GM19023 (cell line): ENCODE results near the gene PLD2.

ENCODE experiments used
- ATAC-seq: cut with Tn5 transposase; IDR thresholded peaks from one replicate; pipeline ENCODE4 v1.9.1; 2021; ENCODE audit warnings: mild to moderate bottlenecking, moderate library complexity; ENCODE audit not compliant: unreplicated experiment

PLD2 gene

DNA sequence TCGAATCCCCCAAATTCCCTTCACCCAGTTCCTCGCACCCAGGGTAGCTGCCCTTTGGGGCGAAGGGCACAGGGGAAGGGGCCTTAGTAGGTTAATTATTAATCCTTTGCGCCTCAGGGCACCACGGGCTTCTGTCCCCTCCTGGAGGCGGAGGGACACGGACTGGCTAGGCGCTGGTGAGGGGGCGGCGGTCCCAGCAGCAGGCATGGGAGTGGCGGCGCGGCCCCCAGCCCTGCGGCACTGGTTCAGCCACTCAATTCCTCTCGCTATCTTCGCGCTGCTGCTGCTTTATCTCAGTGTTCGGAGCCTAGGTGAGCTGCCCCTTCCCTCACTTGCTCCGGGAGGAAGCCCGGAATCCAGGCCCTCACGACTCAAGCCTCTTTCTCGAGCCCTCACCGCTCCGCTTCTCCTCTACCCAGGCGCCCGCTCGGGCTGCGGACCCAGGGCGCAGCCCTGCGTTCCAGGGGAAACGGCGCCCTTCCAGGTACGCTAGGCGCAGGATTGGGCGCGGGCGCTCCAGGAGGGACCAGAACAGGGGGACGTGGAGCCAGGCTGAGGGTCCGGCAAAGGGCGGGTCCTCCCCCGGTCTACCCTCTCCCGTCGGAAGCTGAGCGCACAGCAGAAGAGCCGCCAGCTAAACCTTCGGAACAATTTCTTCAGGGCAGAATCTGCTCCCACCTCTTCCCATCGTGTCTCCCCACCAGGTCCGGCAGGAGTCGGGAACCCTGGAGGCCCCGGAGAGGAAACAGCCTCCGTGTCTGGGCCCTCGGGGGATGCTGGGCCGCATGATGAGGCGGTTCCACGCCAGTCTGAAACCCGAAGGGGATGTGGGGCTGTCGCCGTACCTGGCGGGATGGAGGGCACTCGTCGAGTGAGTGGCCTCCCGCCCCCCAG, 17.9 kb upstream of the PLD2 start, which contains the start of gene GLTPD2:
GLTPD2 (plus strand) TSS at position 158 of the 894 bp plus-strand sequence; CDS start at position 206, 48 bp downstream.
- ATAC-seq: peak; percentile 23

DNA sequence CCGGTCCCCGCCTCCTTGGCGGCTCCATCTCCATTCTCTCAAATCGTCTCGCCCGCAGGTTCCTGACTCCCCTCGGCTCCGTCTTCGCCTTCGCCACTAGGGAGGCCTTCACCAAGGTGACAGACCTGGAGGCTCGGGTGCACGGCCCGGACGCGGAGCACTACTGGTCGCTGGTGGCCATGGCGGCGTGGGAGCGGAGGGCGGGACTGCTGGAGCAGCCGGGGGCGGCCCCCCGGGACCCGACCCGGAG, 17.3 kb upstream of the PLD2 start:
- ATAC-seq: no peak

DNA sequence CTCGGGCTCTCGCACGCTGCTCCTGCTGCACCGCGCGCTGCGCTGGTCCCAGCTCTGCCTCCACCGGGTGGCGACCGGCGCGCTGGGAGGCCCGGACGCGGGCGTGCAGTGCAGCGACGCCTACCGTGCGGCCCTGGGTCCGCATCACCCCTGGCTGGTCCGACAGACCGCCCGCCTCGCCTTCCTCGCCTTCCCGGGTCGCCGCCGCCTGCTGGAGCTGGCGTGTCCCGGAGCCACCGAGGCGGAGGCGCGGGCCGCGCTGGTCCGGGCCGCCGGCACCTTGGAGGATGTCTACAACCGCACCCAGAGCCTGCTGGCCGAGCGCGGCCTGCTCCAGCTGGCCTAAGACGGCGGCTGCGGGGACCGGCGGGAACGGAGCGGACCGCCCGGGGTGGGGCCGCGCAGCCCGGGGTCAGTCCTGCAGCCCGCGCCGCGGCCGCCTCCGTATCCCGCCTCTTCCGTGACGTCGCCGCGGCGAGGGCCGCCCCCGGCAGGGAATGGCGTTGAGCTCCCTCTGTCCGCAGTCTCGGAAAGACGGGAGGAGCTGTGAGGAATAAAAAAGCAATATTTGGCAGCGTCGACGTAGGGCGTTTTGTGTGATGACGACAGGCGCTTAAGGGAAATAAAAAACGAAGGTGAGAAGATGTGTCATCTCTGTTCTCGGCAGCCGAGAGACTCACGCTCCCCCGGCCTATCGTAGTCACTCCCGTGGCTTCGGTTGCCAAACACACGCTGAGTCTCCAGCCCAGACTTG, 16.8 kb upstream of the PLD2 start:
- peak; percentile 83 for ATAC-seq

DNA sequence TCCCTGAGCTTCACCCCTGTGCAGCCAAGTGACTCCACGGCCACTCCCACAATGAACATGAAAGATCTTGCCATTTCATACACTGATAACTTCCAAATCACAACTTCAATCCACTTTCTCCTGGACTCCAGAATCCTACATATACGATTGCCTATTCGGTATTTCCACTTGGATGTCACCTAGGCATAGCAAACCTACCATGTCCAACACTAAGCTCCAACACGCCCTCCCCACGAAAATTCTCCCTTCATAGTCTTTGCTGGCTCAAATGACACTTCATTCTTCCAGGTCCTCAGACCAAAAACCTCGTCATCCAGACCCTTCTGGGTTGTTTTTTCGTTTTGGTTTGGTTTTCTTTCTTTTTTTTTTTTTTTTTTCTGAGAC, 16.3 kb upstream of the PLD2 start:
- ATAC-seq: no peak

DNA sequence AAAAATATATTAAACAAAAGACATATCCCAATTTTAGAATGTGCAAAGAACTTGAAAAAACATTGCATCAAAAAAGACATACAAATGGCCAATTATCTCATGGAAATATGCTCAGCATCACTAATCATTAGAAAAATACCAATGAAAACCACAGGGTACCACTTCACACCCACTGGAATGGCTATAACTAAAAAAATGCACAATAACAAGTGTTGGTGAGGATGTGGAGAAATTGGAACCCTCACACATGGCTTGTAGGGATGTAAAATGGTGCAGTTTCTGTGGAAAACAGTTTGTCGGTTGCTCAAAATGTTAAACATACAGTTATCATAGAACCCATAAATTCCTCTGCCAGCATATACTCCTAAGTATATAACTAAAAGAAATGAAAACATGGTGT, 11.8 kb upstream of the PLD2 start:
- ATAC-seq: no peak

DNA sequence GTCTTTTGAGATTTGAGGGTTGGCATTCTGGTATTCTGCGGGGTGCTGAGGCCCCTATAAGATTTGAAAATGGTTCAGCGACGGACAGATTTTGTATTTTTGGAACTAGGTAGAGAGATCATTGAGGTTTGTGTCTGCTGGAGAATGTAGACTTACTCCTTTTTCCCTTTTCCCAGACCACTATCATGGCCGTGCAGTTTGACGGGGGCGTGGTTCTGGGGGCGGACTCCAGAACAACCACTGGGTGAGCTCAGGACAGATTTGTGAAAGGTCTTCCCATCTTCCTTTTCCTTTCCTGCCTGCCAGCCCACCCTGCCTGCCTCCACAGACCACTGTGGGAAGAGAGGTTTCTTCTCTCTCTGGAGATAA, 10.4 kb upstream of the PLD2 start:
- ATAC-seq: no peak

DNA sequence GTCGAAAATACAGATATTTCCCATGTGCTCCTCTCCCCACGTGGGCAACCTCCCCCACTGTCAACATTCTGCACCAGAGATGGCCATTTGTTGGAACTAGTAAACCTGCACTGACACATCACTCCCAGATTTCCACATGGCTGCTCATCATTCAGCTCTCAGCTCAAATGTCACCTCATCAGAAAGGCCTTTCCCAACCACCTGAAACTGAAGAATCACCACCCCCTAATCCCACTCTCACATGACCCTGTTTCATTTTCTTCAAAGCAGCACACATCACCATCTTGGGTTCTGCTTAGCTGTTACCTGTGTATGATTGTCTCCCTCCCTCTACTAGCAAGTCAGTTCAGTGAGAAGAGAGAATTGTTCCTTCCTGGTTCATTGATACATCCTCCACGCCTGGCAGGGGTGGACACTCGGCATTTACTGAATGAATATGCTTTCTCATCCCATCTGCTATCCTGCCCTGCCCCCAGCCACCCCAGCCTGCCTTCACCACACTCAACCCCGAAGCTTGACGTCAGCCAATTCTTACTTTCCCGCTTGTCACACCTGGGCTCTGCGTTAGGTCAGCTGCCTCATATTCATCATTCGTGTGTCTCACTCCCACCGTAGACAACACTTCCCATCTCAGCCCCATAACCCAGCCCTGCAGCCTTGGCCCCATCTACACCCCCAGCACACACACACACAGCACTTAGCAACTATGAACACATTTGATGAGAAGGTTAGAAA, 6.3 kb upstream of the PLD2 start:
- no peak for ATAC-seq

DNA sequence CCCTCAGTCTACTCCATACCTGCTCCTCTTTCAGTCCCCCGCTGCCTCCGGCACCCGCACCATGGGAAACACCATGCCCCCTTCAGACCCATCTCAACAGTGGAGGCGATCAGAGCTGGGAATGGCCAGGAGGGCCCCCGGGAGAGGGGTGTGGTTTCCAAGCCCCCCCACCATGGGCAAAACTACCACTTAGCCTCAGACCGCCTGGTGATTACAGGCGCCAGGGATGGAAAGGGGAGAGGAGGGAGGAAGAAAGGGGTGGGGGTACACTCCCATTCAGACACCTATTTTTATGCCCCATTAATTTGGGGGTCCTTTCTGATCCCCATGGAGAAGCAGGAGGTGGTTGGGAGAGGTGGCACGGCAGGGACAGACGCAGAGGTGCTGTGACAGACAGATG, 4.7 kb upstream of the PLD2 start, which contains the start of gene C17orf114:
C17orf114 (minus strand) TSS at position 101 of the 400 bp plus-strand sequence.
- no peak for ATAC-seq

DNA sequence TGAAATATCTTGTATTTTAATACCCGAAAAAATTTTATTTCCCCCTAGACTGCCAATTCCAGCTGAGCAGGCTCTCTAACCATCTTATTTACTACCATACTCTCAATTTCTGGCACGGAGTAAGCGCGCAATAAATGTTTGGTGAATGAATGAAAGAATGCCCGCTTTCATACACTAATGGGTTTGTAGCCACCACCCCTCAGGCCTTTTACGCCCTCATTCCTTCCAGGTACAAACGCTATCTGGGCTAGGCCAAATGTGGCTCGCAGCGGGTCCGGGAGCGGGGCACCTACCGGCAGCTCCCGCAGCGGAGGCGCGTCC, 536 bp upstream of the PLD2 start:
- no peak for ATAC-seq

DNA sequence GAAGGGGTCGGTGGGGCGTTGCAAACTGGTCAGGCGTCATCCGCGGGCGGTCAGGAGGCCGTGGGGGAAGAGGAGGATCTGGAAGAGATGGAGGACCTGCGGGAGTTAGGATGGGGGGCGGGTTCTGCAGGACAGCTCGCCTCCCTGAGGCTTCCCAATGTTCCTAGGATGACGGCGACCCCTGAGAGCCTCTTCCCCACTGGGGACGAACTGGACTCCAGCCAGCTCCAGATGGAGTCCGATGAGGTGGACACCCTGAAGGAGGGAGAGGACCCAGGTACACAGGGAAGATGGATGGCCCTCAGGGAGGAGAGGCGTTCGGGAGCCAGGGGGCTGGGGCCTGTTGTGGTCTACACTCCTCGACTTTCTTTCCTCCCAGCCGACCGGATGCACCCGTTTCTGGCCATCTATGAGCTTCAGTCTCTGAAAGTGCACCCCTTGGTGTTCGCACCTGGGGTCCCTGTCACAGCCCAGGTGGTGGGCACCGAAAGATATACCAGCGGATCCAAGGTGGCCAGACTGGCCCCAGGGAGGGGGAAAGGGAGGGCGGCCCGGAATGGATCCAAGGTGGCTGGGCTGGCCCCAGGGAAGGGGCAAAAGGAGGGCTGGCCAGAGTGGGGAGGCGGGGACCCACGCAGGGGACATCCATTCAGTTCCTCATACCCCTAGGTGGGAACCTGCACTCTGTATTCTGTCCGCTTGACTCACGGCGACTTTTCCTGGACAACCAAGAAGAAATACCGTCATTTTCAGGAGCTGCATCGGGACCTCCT, 839 bp downstream of the PLD2 start:
- ATAC-seq: no peak

DNA sequence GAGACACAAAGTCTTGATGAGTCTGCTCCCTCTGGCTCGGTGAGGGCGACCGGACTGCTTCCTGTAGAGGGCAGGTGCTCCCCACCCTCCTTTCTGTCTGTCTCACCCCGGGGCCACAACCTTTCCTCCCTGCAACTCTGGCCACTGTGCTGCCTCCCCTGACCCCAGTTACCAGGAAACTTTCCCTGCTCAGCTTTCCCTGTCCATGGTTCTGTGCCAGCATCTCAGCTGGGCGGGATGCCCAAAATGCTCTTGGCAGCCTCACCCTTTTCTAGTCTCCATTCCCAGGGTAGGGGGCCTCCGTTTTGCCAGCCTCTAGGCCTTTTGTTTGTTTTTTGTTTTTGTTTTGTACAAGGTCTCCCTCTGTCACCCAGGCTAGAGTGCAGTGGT, 1.4 kb downstream of the PLD2 start:
- ATAC-seq: no peak

DNA sequence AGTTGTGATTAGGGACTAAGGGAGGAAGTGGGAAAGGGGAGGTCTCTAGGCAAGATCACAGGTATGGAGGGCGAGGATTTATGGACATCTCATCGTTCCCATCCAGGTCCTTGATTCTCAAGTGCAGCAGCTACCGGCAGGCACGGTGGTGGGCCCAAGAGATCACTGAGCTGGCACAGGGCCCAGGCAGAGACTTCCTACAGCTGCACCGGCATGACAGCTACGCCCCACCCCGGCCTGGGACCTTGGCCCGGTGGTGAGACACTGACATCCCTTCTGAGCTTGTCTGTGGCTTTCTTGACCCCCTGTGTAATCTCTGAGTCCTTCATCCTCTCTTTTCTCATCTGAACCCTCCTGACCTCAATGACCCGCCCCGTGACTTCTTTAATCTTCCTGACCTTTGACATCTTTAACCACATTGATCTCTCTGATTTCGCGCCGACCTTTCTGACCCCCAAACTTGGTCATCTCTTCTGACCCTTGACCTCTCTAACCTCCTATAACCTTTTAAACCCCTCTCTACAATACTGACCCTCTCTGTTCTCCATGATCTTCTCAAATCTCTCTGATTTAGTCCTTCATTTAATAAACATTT, 3.8 kb downstream of the PLD2 start:
- no peak for ATAC-seq

DNA sequence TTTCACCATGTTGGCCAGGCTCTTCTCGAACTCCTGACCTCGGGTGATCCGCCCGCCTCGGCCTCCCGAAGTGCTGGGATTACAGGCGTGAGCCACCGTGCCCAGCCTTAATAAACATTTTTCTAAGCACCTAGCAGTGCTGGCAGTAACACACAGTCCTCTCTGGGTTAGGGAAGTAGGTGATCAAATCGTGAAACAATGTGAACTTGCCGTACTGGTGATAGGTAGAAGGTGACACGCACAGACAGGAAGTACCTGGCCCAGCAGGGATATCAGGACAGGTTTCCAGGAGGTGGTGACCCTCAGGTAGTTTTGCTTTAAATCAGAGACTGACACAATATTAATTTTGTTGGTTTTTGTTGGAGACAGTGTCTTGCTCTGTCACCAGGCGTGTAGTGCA, 4.5 kb downstream of the PLD2 start:
- ATAC-seq: no peak

DNA sequence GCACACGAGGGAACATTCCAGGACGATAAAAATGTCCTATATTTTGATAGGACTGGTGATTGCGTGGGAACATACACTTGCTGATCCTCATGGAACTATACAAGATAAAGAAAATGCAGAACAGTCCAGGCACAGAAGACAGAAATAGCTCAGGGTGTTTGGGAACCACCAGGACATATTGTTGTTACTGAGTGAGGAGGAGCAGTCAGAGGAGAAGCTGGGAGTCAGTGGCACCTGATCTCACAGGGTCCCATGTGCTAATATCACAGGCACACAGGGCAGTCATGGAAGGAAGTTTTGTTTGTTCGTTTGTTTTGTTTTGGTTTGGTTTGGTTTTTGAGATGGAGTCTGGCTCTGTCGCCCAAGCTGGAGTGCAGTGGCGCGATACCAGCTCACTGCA, 5.7 kb downstream of the PLD2 start:
- no peak for ATAC-seq

DNA sequence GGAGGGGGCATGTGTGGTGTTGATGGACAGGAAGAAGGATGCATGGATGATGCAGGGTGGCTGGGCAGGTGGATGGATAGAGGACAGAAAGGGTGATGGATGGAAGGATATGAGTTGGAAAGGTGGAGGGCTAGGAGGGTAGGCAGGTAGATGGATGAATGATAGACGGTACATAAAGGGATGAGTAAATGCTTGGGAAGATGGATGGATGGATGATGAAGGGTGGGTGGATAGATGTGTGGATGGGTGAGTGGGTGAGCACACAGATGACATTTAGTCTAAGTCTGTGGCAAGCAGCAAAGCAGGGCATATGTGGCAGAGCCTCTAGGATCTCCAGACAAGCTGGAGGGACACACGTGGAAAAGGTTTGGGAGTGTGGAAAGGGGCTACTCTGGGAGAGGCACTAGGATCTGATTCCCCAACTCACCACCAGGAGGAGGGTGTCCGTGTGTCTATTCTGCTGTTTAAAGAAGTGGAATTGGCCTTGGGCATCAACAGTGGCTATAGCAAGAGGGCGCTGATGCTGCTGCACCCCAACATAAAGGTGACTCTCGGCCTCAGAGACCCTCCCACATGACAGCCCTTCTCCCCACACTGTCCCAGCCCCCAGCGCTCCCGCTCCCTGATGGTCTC, 8.2 kb downstream of the PLD2 start:
- ATAC-seq: no peak

DNA sequence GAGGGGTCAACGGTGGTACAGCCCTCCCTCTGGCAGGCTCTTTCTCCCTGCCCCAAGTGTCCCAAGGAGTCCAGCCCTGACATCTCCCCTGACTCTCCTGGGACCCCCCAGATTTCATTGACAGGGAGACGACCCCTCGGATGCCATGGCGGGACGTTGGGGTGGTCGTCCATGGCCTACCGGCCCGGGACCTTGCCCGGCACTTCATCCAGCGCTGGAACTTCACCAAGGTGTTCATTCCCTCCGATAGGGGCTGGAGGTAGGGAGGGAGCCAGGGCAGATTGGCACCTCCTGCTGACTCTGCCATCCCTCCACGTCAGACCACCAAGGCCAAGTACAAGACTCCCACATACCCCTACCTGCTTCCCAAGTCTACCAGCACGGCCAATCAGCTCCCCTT, 9.9 kb downstream of the PLD2 start:
- ATAC-seq: no peak

DNA sequence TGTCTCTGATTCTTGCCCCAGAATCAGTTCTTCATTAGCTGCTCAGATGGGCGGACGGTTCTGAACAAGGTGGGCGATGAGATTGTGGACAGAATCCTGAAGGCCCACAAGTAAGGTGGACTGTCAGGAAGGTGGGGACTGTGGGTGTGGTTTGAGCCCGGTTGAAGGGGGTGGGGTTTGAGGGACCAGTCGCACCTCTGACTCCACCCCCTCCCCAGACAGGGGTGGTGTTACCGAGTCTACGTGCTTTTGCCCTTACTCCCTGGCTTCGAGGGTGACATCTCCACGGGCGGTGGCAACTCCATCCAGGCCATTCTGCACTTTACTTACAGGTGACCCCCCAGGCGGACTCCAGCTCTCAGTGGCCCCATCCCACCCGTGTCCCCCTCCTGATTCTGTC, 11.3 kb downstream of the PLD2 start:
- ATAC-seq: no peak

DNA sequence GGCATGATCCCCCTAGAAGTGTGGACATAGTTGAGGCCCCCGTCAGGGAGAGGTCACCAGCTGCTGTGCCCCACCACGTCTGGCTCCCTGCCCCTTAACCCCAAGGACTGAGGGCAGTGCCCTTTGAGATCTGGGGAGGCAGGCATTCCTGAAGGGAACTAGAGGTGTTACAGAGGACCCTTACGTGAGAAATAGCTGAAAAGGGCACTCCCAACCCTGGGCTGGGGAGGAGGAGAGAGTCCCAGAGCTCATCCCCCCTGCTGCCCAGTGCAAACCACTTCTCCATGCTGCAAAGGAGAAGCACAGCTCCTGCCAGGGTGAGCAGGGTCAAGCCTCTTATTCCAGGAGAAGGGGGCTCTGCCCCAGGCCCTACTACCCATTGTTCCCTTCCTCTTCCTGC, 15.9 kb downstream of the PLD2 start:
- ATAC-seq: no peak

DNA sequence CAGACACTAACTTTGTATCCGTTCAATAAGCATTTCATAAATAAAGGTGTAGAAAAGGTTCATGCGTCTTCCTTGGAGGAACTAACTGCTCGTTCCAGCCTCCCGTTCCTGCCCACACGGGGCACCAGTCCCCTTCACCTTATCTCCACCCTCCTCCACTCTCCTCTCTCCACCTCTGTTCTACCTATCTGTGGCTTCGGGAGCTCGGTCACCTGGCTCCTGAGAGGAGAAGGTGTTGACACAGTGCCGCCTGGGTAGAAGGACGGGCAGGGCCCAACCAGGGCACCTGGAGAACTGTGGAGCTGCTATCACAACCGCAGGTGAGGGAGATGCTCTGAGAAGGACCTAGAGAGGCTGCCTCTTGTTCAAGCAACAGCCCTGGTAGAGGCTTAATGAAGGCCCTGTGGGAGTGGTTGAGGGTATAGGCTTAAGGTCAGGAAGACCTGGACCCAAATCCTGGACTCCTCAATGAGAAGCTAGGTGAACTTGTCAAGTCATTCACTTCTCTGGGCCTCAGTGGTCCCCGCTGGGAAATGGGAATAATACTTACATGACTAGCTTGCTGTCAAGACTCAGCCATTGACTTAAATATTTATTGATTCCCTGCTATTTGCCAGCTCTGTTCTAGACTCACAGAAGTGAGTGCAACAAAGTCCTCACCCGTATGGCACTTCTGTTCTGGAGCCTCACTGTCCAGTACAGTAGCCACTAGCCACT, 16.6 kb downstream of the PLD2 start:
- ATAC-seq: no peak

DNA sequence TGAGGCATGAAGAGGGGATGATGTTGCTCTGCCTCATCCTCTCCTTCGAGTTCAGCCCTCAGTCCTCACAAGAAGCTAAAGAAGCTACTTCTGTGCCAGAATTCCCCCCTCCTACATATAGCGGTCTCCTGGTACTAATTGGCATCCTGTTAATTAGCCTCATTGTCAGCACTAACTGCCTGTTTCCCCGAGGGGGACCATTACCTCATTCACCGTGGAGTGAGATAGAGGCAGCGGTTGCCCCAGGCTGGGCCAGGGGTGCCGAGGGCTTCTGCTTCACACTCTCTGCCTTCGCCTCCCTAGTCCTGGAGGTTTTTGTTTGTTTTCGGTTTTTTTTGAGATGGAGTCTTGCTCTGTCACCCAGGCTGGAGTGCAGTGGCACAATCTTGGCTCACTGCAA, 20.4 kb downstream of the PLD2 start:
- no peak for ATAC-seq
